ENCODE results near the gene MT3.
"Not testable (repeated sequence)": the region's sequence is repeated elsewhere in the genome, so short reads cannot be mapped to it uniquely, and the experiment has no call there.

The MT3 gene

DNA sequence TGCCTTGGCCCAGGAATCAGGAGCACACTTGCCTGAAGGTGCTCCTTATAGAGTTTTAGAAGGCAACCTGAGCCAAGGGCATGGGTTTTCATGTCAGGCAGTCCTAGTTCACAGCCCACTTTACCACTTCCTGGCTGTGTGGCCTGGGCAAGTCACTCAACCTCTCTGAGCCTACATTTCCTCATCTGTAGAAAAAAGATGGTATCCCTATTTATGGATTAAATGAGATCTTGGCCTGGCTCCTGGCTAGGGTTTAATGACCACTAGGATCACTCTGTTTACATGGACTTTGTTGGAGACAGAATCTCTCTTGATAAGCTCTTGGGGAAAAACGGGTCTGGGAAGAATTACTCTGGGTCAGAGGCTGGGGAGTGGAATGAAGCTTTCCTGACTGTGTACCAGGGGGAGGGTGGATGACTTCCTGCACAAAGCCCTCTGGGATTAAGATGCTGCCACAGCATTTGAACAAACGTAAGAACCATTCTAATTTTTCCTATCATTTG, 21.3 kb downstream of the MT3 start:
- DNase-seq: peak; percentile 48

DNA sequence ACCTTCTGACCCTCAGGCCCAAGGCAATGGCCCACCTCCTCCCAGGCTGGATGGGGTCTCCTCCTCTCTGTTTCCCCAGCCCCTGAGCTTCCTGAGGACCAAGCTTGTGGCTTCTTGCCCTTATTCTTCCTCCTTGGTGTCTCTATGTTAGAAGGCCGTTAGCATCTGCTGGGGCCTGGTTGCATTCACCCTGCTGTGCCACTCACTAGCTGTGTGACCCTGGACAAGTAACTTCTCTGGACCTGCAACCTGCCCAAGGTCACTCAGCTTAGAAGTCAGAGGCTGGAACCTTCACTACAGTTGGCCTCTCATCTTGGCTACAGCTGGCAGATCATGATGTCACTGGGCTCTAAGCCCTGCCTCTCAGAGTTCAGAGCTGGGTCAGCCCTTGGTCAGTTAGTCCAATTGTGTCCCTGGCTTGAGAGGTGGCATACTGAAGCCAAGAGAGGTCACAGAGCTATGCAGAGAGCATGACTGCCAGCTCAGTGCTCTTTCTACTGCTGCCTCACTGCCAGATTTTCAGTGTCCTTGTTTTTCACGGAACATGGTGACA, 22.0 kb downstream of the MT3 start:
- DNase-seq: no peak

DNA sequence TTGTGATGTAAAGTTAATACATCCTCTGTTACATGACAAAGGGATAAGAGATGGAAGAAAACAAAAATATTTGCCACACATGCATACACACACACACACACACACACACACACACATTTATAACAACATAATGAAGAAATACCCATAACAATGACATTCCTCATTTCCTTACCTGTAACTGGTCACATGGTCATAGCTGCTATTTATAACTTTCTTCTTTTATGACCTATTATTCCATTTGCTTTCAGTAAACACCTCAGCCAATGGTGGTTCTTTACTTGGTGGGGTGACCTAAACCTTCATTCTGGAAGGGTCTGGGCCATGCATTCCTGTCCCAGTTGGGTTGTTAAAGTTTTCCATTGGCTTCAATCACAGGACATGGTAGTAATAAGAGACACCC, 24.4 kb downstream of the MT3 start:
- DNase-seq: no peak

DNA sequence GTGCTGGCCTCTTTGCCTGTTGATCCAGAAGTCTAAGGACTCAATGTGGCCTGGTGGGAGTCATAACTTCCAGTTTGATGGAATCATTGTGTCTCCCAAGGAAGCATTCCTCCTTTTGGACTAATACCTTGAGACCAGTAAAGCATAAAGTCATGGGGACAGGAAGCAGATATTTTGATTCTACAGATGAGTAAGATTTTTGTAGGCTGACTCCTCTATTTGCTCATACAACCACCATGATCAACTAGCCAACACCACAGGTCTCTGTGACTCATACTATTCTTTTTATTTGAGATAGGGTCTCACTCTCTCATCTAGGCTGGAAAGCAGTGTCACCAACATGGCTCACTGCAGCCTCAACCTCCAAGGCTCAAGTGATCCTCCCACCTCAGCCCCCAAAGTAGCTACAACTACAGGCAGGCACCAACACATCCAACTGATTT, 25.2 kb downstream of the MT3 start:
- DNase-seq: no peak

DNA sequence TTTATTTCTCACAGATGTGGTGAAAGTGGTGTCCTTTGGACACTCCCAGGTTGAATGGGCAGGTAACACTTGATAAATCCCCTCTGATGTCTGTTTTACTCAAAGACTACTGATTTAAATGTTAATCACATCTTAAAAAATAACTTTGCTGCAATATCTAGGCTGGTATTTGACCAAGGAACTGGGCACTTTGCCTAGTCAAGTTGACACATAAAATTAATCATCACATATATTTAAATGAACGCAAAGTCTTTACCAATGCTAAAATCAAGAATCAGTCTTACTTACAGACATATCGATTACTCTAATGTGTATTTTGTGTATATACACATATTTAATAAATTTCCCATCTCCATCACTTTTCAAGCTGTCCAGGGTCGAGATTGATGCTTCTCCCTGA, 26.0 kb downstream of the MT3 start:
- DNase-seq: no peak

DNA sequence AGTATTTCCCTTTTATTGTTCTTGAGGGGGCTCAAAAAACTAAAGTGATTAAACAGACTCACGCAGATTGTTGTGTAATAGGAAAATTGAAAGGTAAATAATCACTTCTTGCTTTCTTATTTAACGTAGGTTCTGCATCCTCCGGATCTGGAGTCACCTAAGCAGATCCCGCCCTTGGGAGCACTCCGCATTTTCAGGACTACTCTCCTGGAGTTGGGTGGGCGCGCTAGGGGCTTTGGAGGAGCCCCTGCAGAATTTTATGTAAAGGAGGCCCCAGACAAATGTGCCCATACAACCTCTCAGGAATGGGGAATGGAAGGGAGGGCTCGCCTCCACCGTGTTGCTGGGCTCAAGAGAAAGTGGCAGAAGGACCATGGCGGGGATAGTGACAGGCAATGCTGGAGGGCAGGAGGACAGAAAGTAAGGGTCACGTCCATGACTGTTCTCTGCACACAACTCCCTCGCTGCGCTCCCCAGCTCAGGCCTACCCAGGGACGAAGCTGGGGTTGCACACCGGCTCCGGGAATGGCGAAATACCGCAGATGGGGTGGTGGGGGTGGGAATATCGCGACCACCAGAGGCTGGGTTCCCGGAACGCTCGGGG, 27.4 kb downstream of the MT3 start:
- no peak for DNase-seq

DNA sequence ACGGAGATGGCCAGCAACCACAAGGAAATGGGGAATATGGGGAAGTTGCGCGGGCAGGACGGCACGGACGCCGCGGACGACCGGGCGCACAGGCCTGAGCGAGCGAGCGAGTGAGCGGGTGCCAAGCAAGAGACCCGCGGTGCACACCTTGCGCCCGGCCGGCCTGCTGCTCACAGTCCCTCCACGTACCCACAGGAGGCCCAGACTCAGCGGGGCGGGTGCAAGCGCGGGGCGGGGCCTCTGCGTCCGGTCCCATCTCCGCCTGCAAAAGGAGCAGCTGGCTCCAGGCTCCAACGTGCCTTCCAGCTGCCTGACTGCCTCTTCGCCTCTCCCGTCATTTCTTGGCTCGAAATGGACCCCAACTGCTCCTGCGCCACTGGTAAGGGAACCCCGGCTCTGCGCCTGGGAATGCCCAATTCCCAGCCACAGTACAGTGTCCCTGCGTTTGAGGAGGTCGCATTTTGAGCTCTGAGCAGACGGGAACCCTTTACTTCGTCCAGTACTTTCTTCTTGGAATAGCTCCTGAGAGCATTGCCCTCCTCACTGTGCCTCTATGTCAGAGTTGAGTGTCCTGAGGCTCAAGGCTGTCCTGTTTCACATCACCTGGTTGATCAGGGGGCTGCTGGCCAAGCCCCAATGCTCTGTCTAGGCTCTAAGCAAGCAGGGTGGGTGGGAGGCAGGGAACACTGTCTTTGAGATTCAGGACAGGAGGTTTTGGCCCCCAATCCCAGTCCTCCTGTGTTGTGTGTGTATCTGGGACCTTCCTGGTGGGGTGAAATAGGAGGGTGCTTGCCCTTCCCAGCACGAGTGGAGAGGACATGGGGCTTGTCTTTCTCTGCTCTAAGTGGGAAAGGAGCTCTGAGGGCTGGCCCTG, 28.1 kb downstream of the MT3 start:
- peak; percentile 53 for DNase-seq

DNA sequence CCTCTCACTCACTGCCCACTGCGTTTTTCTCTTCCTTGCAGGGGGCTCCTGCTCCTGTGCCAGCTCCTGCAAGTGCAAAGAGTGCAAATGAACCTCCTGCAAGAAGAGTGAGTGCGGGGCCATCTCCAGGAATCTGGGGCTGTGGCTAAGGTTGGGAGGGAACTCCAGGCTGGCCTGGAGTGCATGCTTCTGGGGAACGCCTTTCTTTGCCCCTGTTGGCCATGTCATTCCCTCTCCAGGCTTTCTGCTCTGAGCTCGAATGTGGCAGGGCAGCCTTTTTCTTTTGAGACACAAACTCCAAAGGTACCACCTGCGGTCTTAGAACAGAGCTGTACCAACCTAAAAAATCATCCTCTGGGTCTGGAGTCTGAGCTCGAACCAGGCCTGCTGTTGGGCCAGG, 28.8 kb downstream of the MT3 start:
- DNase-seq: no peak

DNA sequence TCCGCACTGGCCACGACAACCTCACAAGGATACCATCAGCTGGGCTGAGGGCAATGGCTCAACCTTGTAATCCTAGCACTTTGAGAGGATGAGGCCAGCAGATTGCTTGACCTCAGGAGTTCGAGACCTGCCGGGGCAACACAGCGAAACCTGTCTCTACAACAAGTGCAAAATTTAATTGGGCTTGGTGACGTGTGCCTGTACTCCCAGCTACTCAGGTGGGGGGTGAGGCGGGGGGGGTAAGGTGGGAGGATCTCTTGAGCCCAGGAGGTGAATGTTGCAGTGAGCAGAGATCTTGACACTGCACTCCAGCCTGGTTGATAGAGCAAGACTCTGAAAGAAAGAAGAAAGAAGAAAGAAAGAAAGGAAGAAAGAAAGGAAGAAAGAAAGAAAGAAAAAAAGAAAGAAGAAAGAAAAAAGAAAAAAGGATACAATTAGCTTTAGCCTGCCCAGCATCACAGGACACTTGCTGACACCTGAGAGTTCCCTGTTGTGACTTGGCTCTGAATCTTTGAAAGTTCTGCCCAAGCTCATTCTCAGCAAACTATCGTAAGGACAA, 31.1 kb downstream of the MT3 start:
- no peak for DNase-seq

DNA sequence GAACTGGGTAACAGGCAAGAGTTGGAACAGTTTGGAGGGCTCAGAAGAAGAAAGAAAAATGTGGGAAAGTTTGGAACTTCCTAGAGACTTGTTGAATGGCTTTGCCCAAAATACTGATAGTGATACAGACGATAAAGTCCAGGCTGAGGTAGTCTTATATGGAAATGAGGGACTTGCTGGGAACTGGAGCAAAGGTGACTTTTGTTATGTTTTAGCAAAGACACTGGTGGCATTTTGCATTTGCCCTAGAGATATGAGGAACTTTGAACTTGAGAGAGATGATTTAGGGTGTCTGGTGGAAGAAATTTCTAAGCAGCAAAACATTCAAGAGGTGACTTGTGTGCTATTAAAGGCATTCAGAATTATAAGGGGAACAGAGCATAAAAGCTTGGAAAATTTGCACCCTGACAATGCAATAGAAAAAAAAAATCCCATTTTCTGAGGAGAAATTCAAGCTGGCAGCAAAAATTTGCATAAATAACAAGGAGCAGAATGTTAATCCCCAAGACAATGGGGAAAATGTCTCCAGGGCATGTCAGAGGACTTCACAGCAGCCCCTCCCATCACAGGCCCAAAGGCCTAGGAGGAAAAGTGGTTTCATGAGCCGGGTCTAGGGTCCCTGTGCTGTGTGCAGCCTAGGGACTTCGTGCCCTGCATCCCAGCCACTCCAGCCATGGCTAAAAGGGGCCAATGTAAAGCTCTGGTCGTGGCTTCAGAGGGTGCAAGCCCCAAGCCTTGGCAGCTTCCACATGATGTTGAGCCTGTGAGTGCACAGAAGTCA, 32.5 kb downstream of the MT3 start:
- not testable (repeated sequence) for DNase-seq

DNA sequence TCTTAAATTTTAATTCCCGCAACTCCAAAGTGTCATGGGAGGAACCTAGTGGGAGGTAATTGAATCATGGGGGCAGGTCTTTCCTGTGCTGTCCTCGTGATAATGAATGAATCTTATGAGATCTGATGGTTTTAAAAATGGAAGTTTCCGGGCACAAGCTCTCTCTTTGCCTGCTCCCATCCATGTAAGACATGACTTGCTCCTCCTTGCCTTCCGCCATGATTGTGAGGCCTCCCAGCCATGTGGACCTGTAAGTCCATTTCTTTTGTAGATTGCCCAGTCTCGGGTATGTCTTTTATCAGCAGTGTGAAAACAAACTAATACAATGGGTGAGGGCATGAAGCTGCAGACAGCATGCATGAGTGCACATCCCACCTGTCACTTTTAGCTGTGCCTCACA, 33.9 kb downstream of the MT3 start:
- not testable (repeated sequence) for DNase-seq

DNA sequence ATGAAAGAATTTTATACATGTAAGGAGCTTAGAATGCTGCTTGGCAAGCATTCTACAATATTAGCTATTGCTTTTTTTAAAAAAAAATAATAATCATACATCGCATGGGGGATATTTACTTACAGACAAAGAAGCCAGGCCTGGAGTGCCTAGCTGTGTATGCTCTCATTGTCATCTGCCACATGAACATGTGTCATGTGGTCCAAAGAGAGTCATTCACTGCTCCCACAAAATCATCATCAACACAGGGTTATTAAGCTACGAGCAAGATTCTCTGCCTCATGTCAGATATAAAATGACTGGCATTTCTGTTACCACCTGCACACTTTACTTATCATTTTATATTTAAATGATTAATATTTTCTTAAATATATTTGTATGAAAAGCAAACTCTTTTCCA, 34.3 kb downstream of the MT3 start:
- no peak for DNase-seq

DNA sequence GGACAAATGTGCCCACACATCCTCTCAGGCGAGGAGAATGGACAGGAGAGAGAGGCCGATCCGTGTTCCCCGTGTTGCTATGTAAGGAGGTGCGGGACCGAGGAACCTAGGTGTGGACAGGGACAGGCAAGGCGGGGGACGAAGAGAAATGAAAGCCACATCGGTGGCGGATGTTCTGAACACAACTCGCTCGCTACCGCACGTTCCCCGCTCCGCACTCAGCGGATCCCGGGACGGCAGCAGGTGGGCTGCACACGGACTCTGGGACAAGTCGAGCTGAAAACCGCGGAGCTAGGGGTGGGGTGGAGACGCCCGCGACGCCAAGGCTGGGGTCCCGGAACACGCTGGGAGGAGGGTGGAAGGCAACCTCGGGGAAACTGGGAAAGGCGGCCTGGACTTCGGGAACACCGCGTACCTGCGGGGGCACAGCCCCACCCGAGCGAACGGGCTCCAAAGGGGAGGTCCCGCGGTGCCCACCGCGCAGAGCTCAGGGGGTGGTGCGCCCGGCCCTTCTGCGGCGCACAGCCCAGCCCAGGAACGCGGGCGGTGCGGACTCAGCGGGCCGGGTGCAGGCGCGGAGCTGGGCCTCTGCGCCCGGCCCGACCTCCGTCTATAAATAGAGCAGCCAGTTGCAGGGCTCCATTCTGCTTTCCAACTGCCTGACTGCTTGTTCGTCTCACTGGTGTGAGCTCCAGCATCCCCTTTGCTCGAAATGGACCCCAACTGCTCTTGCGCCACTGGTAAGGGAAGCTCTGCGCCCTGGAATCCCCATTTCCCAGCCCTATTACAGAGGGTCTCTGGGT, 36.0 kb downstream of the MT3 start, which contains the start of gene MT1E:
TSS of gene MT1E (plus strand) at position 642 of the 803 bp plus-strand sequence. CDS start at position 713, 71 bp downstream.
- no peak for DNase-seq

DNA sequence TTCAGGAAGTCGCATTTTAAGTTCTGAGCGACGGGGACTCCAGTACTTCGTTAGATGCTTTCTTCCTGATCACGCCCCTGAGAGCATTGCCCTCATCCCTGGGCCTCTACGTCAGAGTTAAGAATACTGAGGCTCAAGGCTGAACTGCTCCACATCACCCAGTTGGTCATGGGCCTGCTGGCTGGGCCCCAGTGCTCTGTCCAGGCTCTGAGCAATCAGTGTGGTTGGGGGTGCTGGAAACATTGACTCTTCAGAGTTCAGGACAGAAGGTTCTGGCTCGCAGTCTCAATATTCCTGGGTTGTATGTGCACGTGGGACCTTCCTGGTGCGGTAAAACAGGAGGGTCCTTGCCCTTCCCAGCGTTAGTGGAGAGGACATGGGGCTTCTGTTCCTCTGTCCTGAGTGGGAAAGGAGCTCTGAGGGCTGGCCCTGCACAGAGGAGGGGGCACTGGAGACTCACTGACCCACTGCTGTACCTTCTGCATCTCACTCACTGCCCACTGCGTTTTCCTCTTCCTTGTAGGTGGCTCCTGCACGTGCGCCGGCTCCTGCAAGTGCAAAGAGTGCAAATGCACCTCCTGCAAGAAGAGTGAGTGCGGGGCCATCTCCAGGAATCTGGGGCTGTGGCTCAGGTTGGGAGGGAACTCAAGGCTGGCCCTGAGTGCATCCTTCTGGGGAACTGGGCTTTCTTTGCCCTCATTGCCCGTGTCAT, 36.8 kb downstream of the MT3 start:
- no peak for DNase-seq

DNA sequence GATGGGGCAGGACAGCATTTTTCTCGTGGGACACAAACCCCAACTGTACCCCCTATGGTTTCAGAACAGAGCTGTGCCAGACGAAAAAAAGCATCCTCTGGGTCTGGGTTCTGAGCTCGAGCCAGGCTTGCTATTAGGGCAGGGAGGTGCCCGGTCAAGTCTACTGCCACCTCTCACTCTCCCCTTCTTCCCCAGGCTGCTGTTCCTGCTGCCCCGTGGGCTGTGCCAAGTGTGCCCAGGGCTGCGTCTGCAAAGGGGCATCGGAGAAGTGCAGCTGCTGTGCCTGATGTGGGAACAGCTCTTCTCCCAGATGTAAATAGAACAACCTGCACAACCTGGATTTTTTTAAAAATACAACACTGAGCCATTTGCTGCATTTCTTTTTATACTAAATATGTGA, 37.4 kb downstream of the MT3 start:
- no peak for DNase-seq

DNA sequence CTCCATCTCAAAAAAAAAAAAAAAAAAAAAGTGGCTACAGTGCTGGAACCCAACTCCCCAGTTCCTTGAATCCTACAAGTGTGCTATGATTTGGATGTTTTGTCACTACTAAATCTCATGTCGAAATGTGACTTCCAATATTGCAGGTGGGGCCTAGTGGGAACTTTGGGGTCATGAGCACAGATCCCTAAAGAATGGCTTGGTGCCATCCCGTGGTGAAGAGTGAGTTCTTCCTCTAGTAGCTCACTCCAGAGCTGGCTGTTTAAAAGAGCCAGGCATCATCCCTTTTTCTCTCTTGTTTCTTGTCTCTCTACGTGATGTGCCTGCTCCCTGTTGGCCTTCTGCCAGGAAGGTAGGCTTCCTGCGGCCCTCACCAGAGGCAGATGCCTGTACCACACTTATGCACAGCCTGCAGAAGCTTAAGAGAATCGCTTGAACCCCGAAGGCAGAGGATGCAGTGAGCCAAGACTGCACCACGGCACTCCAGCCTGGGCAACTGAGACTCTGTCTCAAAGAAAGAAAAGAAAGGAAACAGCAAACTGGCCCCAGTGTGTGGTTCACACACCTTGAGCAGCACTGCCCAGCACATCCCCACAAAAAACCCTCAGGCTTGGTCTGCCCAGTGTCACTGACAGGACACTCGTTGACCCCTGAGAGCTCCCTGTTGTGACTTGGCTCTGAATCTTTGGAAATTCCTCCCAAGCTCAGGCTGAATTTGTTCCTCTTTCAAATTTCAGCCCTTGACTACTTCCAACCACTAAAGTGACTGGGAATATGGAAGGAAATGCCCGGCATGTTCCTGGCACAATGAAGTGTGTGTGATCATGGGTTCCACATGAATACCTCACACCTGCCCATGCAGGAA, 39.4 kb downstream of the MT3 start:
- no peak for DNase-seq

DNA sequence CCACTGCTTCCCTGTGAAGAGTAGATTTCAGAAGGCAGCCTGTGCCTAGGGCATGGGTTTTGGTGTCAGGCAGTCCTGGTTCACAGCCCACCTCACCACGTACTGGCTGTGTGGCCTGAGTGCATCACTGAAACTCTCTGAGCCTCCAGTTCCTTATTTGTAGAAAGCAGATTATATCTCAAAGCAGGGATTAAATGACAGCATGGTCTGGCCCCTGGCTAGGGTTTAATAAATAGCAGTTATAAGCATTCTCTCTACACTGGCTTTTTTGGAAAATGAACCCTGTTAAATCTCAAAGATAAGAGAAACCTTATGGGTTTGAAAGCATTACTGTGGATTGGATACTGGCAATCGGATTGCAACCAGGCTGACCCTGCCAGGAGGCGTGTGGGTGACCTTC, 40.2 kb downstream of the MT3 start:
- DNase-seq: no peak

DNA sequence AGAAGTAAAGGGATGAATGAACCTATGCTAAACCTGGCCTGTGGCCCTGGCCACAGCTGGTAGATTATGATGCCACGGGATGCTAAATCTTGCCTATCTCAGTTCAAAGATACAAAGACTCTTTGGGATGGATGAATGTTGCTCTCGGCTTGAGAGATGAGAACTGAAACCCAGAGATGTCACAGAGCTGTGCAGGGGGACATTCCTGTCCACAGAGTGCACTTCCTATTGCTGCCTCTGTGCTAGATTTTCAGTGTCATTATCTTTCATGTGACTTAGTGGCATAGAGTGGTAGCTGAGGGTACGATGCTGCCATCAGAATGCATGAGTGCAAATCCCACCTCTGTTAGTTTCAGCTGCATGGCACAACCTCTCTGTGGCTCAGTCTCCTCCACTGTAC, 40.8 kb downstream of the MT3 start:
- no peak for DNase-seq

DNA sequence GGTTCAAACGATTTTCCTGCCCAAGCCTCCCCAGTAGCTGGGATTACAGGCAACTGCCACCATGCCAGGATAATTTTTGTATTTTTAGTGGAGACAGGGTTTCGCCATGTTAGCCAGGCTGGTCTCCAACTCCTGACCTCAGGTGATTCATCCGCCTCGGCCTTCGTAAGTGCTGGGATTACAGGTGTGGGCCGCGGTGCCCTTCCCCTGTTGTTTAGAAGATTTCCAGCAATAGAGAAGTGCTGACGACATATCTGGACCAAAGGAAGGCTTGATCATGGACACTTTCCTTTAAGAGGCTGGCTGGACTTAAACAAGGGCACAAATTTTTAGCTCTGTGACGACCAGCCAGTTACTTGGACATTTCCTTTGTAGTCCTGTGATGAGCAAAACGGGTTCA, 41.9 kb downstream of the MT3 start:
- no peak for DNase-seq

DNA sequence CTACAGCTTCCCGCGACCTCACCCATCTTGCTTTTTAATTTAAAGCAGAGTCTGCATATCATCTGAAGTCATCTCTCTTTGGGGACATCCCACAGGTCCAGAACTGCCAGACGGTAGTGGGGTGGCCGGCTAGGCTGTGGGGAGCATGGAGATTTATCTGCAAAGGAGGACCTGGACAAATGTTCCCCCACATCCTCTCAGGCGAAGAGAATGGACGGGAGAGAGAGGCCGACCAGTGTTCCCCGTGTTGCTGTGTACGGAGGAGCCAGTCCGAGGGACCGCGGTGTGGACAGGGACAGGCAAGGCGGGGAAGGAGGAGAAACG, 42.5 kb downstream of the MT3 start:
- no peak for DNase-seq

All from activated CD4-positive, CD25-positive, alpha-beta regulatory T cell treated with anti-CD3 and anti-CD28 coated beads, Interleukin-2, amount 50 U/mL, for 72 hours (primary cell).